AG10803 (cell line): ENCODE results near the gene SMG9.

Experiments
- DNase-seq: peaks from one replicate; pipeline ENCODE4 v3.0.0; 2010; ENCODE audit warnings: low read depth
- H3K4me3 ChIP-seq: 2 replicates; pipeline ENCODE4 v1.5.1; 2011; ENCODE audit warnings: mild to moderate bottlenecking, low read length, control low read depth
- CTCF ChIP-seq: conservative IDR thresholded peaks from 2 replicates; pipeline ENCODE4 v1.5.1; 2011; ENCODE audit warnings: mild to moderate bottlenecking, low read length, control low read depth, inconsistent platforms

Gene SMG9

DNA sequence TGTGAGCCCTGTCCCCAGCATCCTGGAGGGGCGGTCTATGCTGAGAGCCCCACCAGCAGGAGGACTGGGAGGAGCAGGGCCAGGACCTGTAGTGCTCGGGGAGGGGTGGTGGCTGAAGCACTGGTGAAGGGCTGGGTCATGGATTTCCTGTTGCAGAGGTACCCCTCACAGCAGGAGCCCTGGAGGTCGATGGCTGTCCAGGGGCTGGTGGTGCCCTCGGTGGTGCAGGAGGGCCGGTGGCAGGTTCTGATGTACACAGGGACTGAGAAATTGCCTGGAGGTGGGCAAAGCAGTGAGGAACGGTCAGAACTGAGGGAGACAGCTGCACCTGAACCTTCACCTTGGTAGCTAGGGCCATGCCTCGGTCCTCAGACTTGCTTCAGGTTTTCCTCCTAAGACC is 42.8 kb upstream of the SMG9 start:
- no peak for DNase-seq
- no peak for TF ChIP-seq CTCF
- no peak overlapping the region for H3K4me3 ChIP-seq

- no peak overlapping the region for H3K4me3 ChIP-seq
- no peak for TF ChIP-seq CTCF
- no peak for DNase-seq
Observed at GRCh38 chr19:43797118-43797517, 42.4 kb upstream of the SMG9 start.

GRCh38 chr19:43790587-43790986 is 35.8 kb upstream of the SMG9 start:
- no peak overlapping the region for H3K4me3 ChIP-seq
- no peak for DNase-seq
- no peak for TF ChIP-seq CTCF

- H3K4me3 ChIP-seq: no peak overlapping the region
- TF ChIP-seq CTCF: no peak
- DNase-seq: peak; percentile 40
Observed at GRCh38 chr19:43789029-43789428, 34.3 kb upstream of the SMG9 start.

- no peak for TF ChIP-seq CTCF
- DNase-seq: no peak
- H3K4me3 ChIP-seq: no peak overlapping the region
Observed at GRCh38 chr19:43786665-43787064, 31.9 kb upstream of the SMG9 start.

GRCh38 chr19:43784981-43785808 is 30.4 kb upstream of the SMG9 start:
- peak overlapping the region; percentile 30; the same call in 1 of the 2 replicates for H3K4me3 ChIP-seq
- TF ChIP-seq CTCF: peak; percentile 99

More at GRCh38 chr19:43784981-43785808, 30.4 kb upstream of the SMG9 start:
- peak; percentile 67 for DNase-seq
